ENCODE results near the gene TEX54.
"Not testable (repeated sequence)": the region's sequence is repeated elsewhere in the genome, so short reads cannot be mapped to it uniquely, and the experiment has no call there.

Gene TEX54

GRCh38 chr11:62863687-62864335, 31.2 kb upstream of the TEX54 start:
- H3K9me3 ChIP-seq (replicated peaks; ENCODE audit: low read length): no peaks in the 10 kb centered on the region
- no peak overlapping the region for H3K4me2 ChIP-seq (ENCODE audit: low read length)
- no peak overlapping the region for H3K4me3 ChIP-seq (ENCODE audit: low read length)
- no peak overlapping the region for H3K9ac ChIP-seq (ENCODE audit: low read depth, low read length)
- H3K36me3 ChIP-seq (ENCODE audit: insufficient read depth, low read length): no peaks in the 10 kb centered on the region
- no peaks in the 10 kb centered on the region for H3K4me1 ChIP-seq (ENCODE audit: control insufficient read depth, insufficient read depth, low read length)
- H3K27me3 ChIP-seq (ENCODE audit: control insufficient read depth, insufficient read depth, low read length): no peaks in the 10 kb centered on the region

- not testable (repeated sequence) for H3K36me3 ChIP-seq (ENCODE audit: insufficient read depth, low read length); H3K27me3 ChIP-seq (ENCODE audit: control insufficient read depth, insufficient read depth, low read length); H3K9me3 ChIP-seq (replicated peaks; ENCODE audit: low read length); H3K4me3 ChIP-seq (ENCODE audit: low read length); H3K4me2 ChIP-seq (ENCODE audit: low read length); H3K4me1 ChIP-seq (ENCODE audit: control insufficient read depth, insufficient read depth, low read length); H3K9ac ChIP-seq (ENCODE audit: low read depth, low read length)
Measured at GRCh38 chr11:62861564-62862192, 29.0 kb upstream of the TEX54 start.

- peaks cover 8% of the 10 kb centered on the region for H3K4me1 ChIP-seq (ENCODE audit: control insufficient read depth, insufficient read depth, low read length)
- no peak overlapping the region for H3K9ac ChIP-seq (ENCODE audit: low read depth, low read length)
- H3K36me3 ChIP-seq (ENCODE audit: insufficient read depth, low read length): no peaks in the 10 kb centered on the region
- no peaks in the 10 kb centered on the region for H3K9me3 ChIP-seq (replicated peaks; ENCODE audit: low read length)
- H3K4me3 ChIP-seq (ENCODE audit: low read length): no peak overlapping the region
- no peak overlapping the region for H3K4me2 ChIP-seq (ENCODE audit: low read length)
- no peaks in the 10 kb centered on the region for H3K27me3 ChIP-seq (ENCODE audit: control insufficient read depth, insufficient read depth, low read length)
Measured at GRCh38 chr11:62860835-62861563, 28.4 kb upstream of the TEX54 start.

- H3K4me3 ChIP-seq (ENCODE audit: low read length); H3K4me1 ChIP-seq (ENCODE audit: control insufficient read depth, insufficient read depth, low read length): not testable (repeated sequence)
Measured at GRCh38 chr11:62859281-62859703, 26.7 kb upstream of the TEX54 start.

GRCh38 chr11:62858201-62858600, 25.6 kb upstream of the TEX54 start:
- H3K4me3 ChIP-seq (ENCODE audit: low read length): no peak overlapping the region
- H3K9ac ChIP-seq (ENCODE audit: low read depth, low read length): no peak overlapping the region
- H3K9me3 ChIP-seq (replicated peaks; ENCODE audit: low read length): no peaks in the 10 kb centered on the region
- peaks cover 20% of the 10 kb centered on the region for H3K4me1 ChIP-seq (ENCODE audit: control insufficient read depth, insufficient read depth, low read length)
- no peaks in the 10 kb centered on the region for H3K27me3 ChIP-seq (ENCODE audit: control insufficient read depth, insufficient read depth, low read length)
- H3K4me2 ChIP-seq (ENCODE audit: low read length): peak overlapping the region; percentile 90
- peaks cover 21% of the 10 kb centered on the region for H3K36me3 ChIP-seq (ENCODE audit: insufficient read depth, low read length)

More at GRCh38 chr11:62859281-62859703, 26.7 kb upstream of the TEX54 start:
- H3K9me3 ChIP-seq (replicated peaks; ENCODE audit: low read length); H3K27me3 ChIP-seq (ENCODE audit: control insufficient read depth, insufficient read depth, low read length); H3K9ac ChIP-seq (ENCODE audit: low read depth, low read length); H3K4me2 ChIP-seq (ENCODE audit: low read length): not testable (repeated sequence)
- H3K36me3 ChIP-seq (ENCODE audit: insufficient read depth, low read length): peaks cover 10% of the 10 kb centered on the region

- peak overlapping the region; percentile 90 for H3K4me2 ChIP-seq (ENCODE audit: low read length)
- H3K4me1 ChIP-seq (ENCODE audit: control insufficient read depth, insufficient read depth, low read length): peaks cover 26% of the 10 kb centered on the region
- H3K9ac ChIP-seq (ENCODE audit: low read depth, low read length): no peak overlapping the region
- peak overlapping the region; percentile 18 for H3K4me3 ChIP-seq (ENCODE audit: low read length)
- no peaks in the 10 kb centered on the region for H3K27me3 ChIP-seq (ENCODE audit: control insufficient read depth, insufficient read depth, low read length)
- H3K36me3 ChIP-seq (ENCODE audit: insufficient read depth, low read length): peaks cover 28% of the 10 kb centered on the region
- no peaks in the 10 kb centered on the region for H3K9me3 ChIP-seq (replicated peaks; ENCODE audit: low read length)
Measured at GRCh38 chr11:62857541-62857982, 24.9 kb upstream of the TEX54 start.

- Histone ChIP-seq H3K27me3 (ENCODE audit: control insufficient read depth, insufficient read depth, low read length) (no peaks in the 10 kb centered on the region), H3K4me2 (ENCODE audit: low read length) (peak overlapping the region; percentile 90), H3K9me3 (replicated peaks; ENCODE audit: low read length) (no peaks in the 10 kb centered on the region), H3K36me3 (ENCODE audit: insufficient read depth, low read length) (peaks cover 39% of the 10 kb centered on the region), H3K4me1 (ENCODE audit: control insufficient read depth, insufficient read depth, low read length) (peaks cover 29% of the 10 kb centered on the region), H3K9ac (ENCODE audit: low read depth, low read length) (peak overlapping the region; percentile 87), H3K4me3 (ENCODE audit: low read length) (peak overlapping the region; percentile 83)
Measured at GRCh38 chr11:62856333-62856895, 23.8 kb upstream of the TEX54 start.

- peak overlapping the region; percentile 87 for H3K9ac ChIP-seq (ENCODE audit: low read depth, low read length)
- H3K4me1 ChIP-seq (ENCODE audit: control insufficient read depth, insufficient read depth, low read length): peaks cover 29% of the 10 kb centered on the region
- H3K36me3 ChIP-seq (ENCODE audit: insufficient read depth, low read length): peaks cover 42% of the 10 kb centered on the region
- H3K27me3 ChIP-seq (ENCODE audit: control insufficient read depth, insufficient read depth, low read length): no peaks in the 10 kb centered on the region
- peak overlapping the region; percentile 83 for H3K4me3 ChIP-seq (ENCODE audit: low read length)
- H3K4me2 ChIP-seq (ENCODE audit: low read length): peak overlapping the region; percentile 90
- H3K9me3 ChIP-seq (replicated peaks; ENCODE audit: low read length): no peaks in the 10 kb centered on the region
Measured at GRCh38 chr11:62855571-62856332, 23.1 kb upstream of the TEX54 start.

- H3K27me3 ChIP-seq (ENCODE audit: control insufficient read depth, insufficient read depth, low read length): no peaks in the 10 kb centered on the region
- no peaks in the 10 kb centered on the region for H3K9me3 ChIP-seq (replicated peaks; ENCODE audit: low read length)
- peak overlapping the region; percentile 83 for H3K4me3 ChIP-seq (ENCODE audit: low read length)
- peak overlapping the region; percentile 89 for H3K4me2 ChIP-seq (ENCODE audit: low read length)
- H3K4me1 ChIP-seq (ENCODE audit: control insufficient read depth, insufficient read depth, low read length): peaks cover 29% of the 10 kb centered on the region
- H3K9ac ChIP-seq (ENCODE audit: low read depth, low read length): peak overlapping the region; percentile 86
- H3K36me3 ChIP-seq (ENCODE audit: insufficient read depth, low read length): peaks cover 42% of the 10 kb centered on the region
Measured at GRCh38 chr11:62854825-62855570, 22.4 kb upstream of the TEX54 start.

GRCh38 chr11:62854013-62854824, 21.6 kb upstream of the TEX54 start:
- H3K36me3 ChIP-seq (ENCODE audit: insufficient read depth, low read length): peaks cover 42% of the 10 kb centered on the region
- peaks cover 29% of the 10 kb centered on the region for H3K4me1 ChIP-seq (ENCODE audit: control insufficient read depth, insufficient read depth, low read length)
- H3K9me3 ChIP-seq (replicated peaks; ENCODE audit: low read length): no peaks in the 10 kb centered on the region
- no peaks in the 10 kb centered on the region for H3K27me3 ChIP-seq (ENCODE audit: control insufficient read depth, insufficient read depth, low read length)
- H3K4me3 ChIP-seq (ENCODE audit: low read length): peak overlapping the region; percentile 83
- H3K9ac ChIP-seq (ENCODE audit: low read depth, low read length): peak overlapping the region; percentile 86
- H3K4me2 ChIP-seq (ENCODE audit: low read length): peak overlapping the region; percentile 89

All from skeletal muscle satellite cell (primary cell).